Liver (tissue), 9 donors: ENCODE results near the gene UBXN7. TPM values are rescaled to one million over a fixed set of nuclear protein-coding genes. Genes with fewer than 3 reads are reported as not detected.

Source experiments
- DNase-seq: peaks from one replicate; pipeline ENCODE4 v3.0.0-alpha.2; 2017; ENCODE audit warnings: low spot score
- H3K27ac ChIP-seq, 2 donors: one replicate each; pipeline ENCODE4 v1.7.0; 2013; ENCODE audit warnings: inconsistent platforms in 2 of 2, low read length in 2 of 2, control low read depth in 1 of 2, low read depth in 1 of 2, mild to moderate bottlenecking in 1 of 2
- H3K27me3 ChIP-seq, 4 donors: one replicate each; pipeline versions ENCODE4 v1.6.1 to v1.7.0; 2013; ENCODE audit warnings: low read length in 3 of 4, inconsistent platforms in 1 of 4, mild to moderate bottlenecking in 1 of 4, moderate library complexity in 1 of 4; ENCODE audit not compliant: control insufficient read depth in 4 of 4, insufficient read depth in 4 of 4
- H3K36me3 ChIP-seq, 4 donors: one replicate each; pipeline versions ENCODE4 v1.6.1 to v1.7.0; 2013; ENCODE audit warnings: low read length in 3 of 4, mild to moderate bottlenecking in 3 of 4, low read depth in 1 of 4, moderate library complexity in 1 of 4; ENCODE audit not compliant: control insufficient read depth in 4 of 4, insufficient read depth in 3 of 4
- H3K4me1 ChIP-seq, 4 donors: one replicate each; pipeline versions ENCODE4 v1.6.1 to v1.7.0; 2013; ENCODE audit warnings: low read length in 3 of 4, mild to moderate bottlenecking in 3 of 4, moderate library complexity in 1 of 4; ENCODE audit not compliant: control insufficient read depth in 4 of 4, insufficient read depth in 4 of 4
- H3K4me3 ChIP-seq, 3 donors: one replicate each; pipeline versions ENCODE4 v1.6.1 to v1.7.0; 2013; ENCODE audit warnings: low read length in 3 of 3, control low read depth in 1 of 3, low read depth in 1 of 3, mild to moderate bottlenecking in 1 of 3
- H3K9ac ChIP-seq, 2 donors: one replicate each; pipeline ENCODE4 v1.7.0; 2013; ENCODE audit warnings: low read length in 2 of 2, mild to moderate bottlenecking in 2 of 2, moderate library complexity in 2 of 2, control low read depth in 1 of 2, low read depth in 1 of 2
- H3K9me3 ChIP-seq, 4 donors: one replicate each; pipeline versions ENCODE4 v1.6.1 to v1.7.0; 2013; ENCODE audit warnings: low read length in 3 of 4; ENCODE audit not compliant: control insufficient read depth in 4 of 4
- ATF3 ChIP-seq: IDR thresholded peaks from 2 replicates; pipeline ENCODE4 v1.6.1; 2016; ENCODE audit warnings: antibody characterized with exemption
- CTCF ChIP-seq: fragments of 150-350 bp; IDR thresholded peaks from 2 replicates; pipeline ENCODE4 v1.5.1; 2017; ENCODE audit warnings: improper control_type of control experiment, low read depth, low read length; ENCODE audit not compliant: missing input control
- EGR1 ChIP-seq, 2 donors: IDR thresholded peaks; 2 replicates each; pipeline ENCODE4 v1.6.1; 2016 to 2018; ENCODE audit warnings: antibody characterized with exemption in 2 of 2, low read depth in 2 of 2
- FOXA1 ChIP-seq: IDR thresholded peaks from 2 replicates; pipeline ENCODE4 v1.6.1; 2016; ENCODE audit warnings: antibody characterized with exemption
- FOXA2 ChIP-seq: IDR thresholded peaks from 2 replicates; pipeline ENCODE4 v1.6.1; 2016; ENCODE audit warnings: antibody characterized with exemption
- GABPA ChIP-seq, 2 donors: IDR thresholded peaks in 1 of 2; conservative IDR thresholded peaks in 1 of 2; 2 replicates each; pipeline ENCODE4 v1.6.1; 2016; ENCODE audit warnings: antibody characterized with exemption in 2 of 2, mild to moderate bottlenecking in 1 of 2, moderate library complexity in 1 of 2
- HNF4A ChIP-seq, 2 donors: conservative IDR thresholded peaks; 2 replicates each; pipeline ENCODE4 v1.6.1; 2016; ENCODE audit warnings: antibody characterized with exemption in 2 of 2, mild to moderate bottlenecking in 2 of 2
- HNF4G ChIP-seq: IDR thresholded peaks from 2 replicates; pipeline ENCODE4 v1.6.1; 2016; ENCODE audit warnings: antibody characterized with exemption
- JUND ChIP-seq, 2 donors: IDR thresholded peaks; 2 replicates each; pipeline ENCODE4 v1.6.1; 2016; ENCODE audit warnings: antibody characterized with exemption in 2 of 2
- RAD21 ChIP-seq, 2 donors: IDR thresholded peaks; 2 replicates each; pipeline ENCODE4 v1.6.1; 2016; ENCODE audit warnings: antibody characterized with exemption in 2 of 2, mild to moderate bottlenecking in 2 of 2
- SP1 ChIP-seq: IDR thresholded peaks from 2 replicates; pipeline ENCODE4 v1.6.1; 2018; ENCODE audit warnings: antibody characterized with exemption, mild to moderate bottlenecking
- ZBTB33 ChIP-seq: IDR thresholded peaks from 2 replicates; pipeline ENCODE4 v1.6.1; 2016; ENCODE audit warnings: antibody characterized with exemption
- WGBS: extraction: QIAGEN DNeasy Blood & Tissue Kit; methylation state at CpG from one replicate; pipeline ENCODE4 v1.1.7; 2013; 5-methylcytosine and 5-hydroxymethylcytosine counted together
- polyA plus RNA-seq, 2 donors: library from polyadenylated mRNA; stranded (reverse) in 1 of 2; unstranded in 1 of 2; fragments of 200-250 nt in 1 of 2; fragments of >200 nt in 1 of 2; fragmentation: Nextera tagmentation in 1 of 2; extraction: Ambion mirVana in 1 of 2; gene quantifications; one replicate each; pipeline versions ENCODE4 v1.2.1 to v1.2.3, GENCODE V29; 2013 to 2015
- total RNA-seq, 2 donors: library from RNA; depleted of rRNA; stranded (reverse); fragments of >200 nt; gene quantifications; one replicate each; pipeline ENCODE4 v1.2.3, GENCODE V29; 2014
- donor health status: healthy.
- donor health status: healthy.
- donor health status: healthy.
- donor health status: healthy.
- donor health status: healthy.

Gene UBXN7
- total and polyA plus RNA-seq, 4 donors: 2.9 to 15.5 (median 7.7) TPM

GRCh38 chr3:196357905-196358304, 74.3 kb downstream of the UBXN7 start:
- WGBS: 91% methylated on average over 7 of the region's 7 CpGs
- H3K27ac ChIP-seq: no peak overlapping the region
- no peaks in the 10 kb centered on the region for H3K9me3 ChIP-seq
- no peak overlapping the region for H3K9ac ChIP-seq
- peaks cover 0 to 64% (median 47%) of the 10 kb centered on the region in 4 donors for H3K36me3 ChIP-seq
- no peak overlapping the region for H3K4me3 ChIP-seq
- H3K4me1 ChIP-seq: no peaks in the 10 kb centered on the region
- no peak for TF ChIP-seq CTCF
- no peak for TF ChIP-seq RAD21 (IDR thresholded peaks at IDR 0.05)
- no peak for TF ChIP-seq GABPA (IDR thresholded peaks at IDR 0.05 in 1 of 2, conservative IDR thresholded peaks at IDR 0.05 in 1 of 2)
- no peak for TF ChIP-seq EGR1 (IDR thresholded peaks at IDR 0.05; ENCODE audit: low read depth in 2 of 2)
- TF ChIP-seq FOXA2: no peak
- no peak for TF ChIP-seq HNF4G
- no peak for TF ChIP-seq ATF3
- no peaks in the 10 kb centered on the region for H3K27me3 ChIP-seq
- no peak for DNase-seq

GRCh38 chr3:196356556-196356955, 75.7 kb downstream of the UBXN7 start:
- 88% methylated on average over 4 of the region's 4 CpGs for WGBS
- no peak for TF ChIP-seq GABPA (IDR thresholded peaks at IDR 0.05 in 1 of 2, conservative IDR thresholded peaks at IDR 0.05 in 1 of 2)
- no peak for TF ChIP-seq FOXA1
- TF ChIP-seq RAD21 (IDR thresholded peaks at IDR 0.05): no peak
- Histone ChIP-seq H3K4me1 (no peaks in the 10 kb centered on the region), H3K9me3 (no peaks in the 10 kb centered on the region), H3K36me3 (peaks cover 0 to 54% (median 37%) of the 10 kb centered on the region in 4 donors), H3K9ac (no peak overlapping the region), H3K27ac (no peak overlapping the region), H3K27me3 (no peaks in the 10 kb centered on the region), H3K4me3 (no peak overlapping the region)
- DNase-seq: no peak

GRCh38 chr3:196355668-196356067, 76.6 kb downstream of the UBXN7 start:
- H3K4me3 ChIP-seq: no peak overlapping the region
- H3K36me3 ChIP-seq: peaks cover 0 to 46% (median 29%) of the 10 kb centered on the region in 4 donors
- H3K9ac ChIP-seq: no peak overlapping the region
- H3K4me1 ChIP-seq: no peaks in the 10 kb centered on the region
- no peak for TF ChIP-seq JUND (IDR thresholded peaks at IDR 0.05)
- TF ChIP-seq RAD21 (IDR thresholded peaks at IDR 0.05): no peak
- TF ChIP-seq EGR1 (IDR thresholded peaks at IDR 0.05; ENCODE audit: low read depth in 2 of 2): no peak
- TF ChIP-seq ZBTB33: no peak
- no peak for TF ChIP-seq HNF4A (conservative IDR thresholded peaks at IDR 0.05)
- no peak for TF ChIP-seq FOXA1
- TF ChIP-seq HNF4G: no peak
- TF ChIP-seq SP1: no peak
- 97% methylated on average over 1 of the region's 1 CpG for WGBS
- DNase-seq: no peak
- H3K27me3 ChIP-seq: no peaks in the 10 kb centered on the region
- H3K9me3 ChIP-seq: no peaks in the 10 kb centered on the region
- no peak overlapping the region for H3K27ac ChIP-seq
